Osteocyte (in vitro differentiated cells): ENCODE measurements around the gene SSX2IP. TPM values are rescaled to one million over a fixed set of nuclear protein-coding genes. Genes with fewer than 3 reads are reported as not detected.

ENCODE experiments used
- DNase-seq: peaks from one replicate; pipeline ENCODE4 v3.0.0; 2021; ENCODE audit warnings: mixed read lengths; ENCODE audit not compliant: unreplicated experiment; ENCODE audit errors: extremely low spot score
- H3K27ac Mint-ChIP-seq: one replicate; pipeline ENCODE4 v1.8.0; 2021; ENCODE audit warnings: mild to moderate bottlenecking, mixed read lengths; ENCODE audit not compliant: unreplicated experiment
- H3K27me3 Mint-ChIP-seq: one replicate; pipeline ENCODE4 v1.8.0; 2021; ENCODE audit warnings: mixed read lengths; ENCODE audit not compliant: unreplicated experiment
- H3K36me3 Mint-ChIP-seq: one replicate; pipeline ENCODE4 v1.8.0; 2021; ENCODE audit warnings: mixed read lengths; ENCODE audit not compliant: unreplicated experiment
- H3K4me1 Mint-ChIP-seq: one replicate; pipeline ENCODE4 v1.8.0; 2021; ENCODE audit warnings: mixed read lengths; ENCODE audit not compliant: unreplicated experiment
- H3K4me3 Mint-ChIP-seq: one replicate; pipeline ENCODE4 v1.8.0; 2021; ENCODE audit warnings: mild to moderate bottlenecking, moderate library complexity, mixed read lengths; ENCODE audit not compliant: unreplicated experiment
- H3K9me3 Mint-ChIP-seq: one replicate; pipeline ENCODE4 v1.8.0; 2021; ENCODE audit warnings: mixed read lengths; ENCODE audit not compliant: unreplicated experiment
- CTCF ChIP-seq: fragments of 200-600 bp; sonication (generic); IDR thresholded peaks from 2 replicates; pipeline ENCODE4 v1.5.0; 2021; ENCODE audit warnings: antibody characterized with exemption, mild to moderate bottlenecking, moderate library complexity
- total RNA-seq: library from RNA; stranded (reverse); gene quantifications from 2 replicates; pipeline ENCODE4 v1.2.1, GENCODE V29; 2021

SSX2IP gene
- total RNA-seq, 1 donor from 2014 or later = 7.0 TPM

- no peak for DNase-seq
- Mint-ChIP-seq H3K9me3 (no peaks in the 10 kb centered on the region), H3K4me3 (no peak overlapping the region), H3K27ac (no peak overlapping the region), H3K27me3 (no peaks in the 10 kb centered on the region), H3K36me3 (no peaks in the 10 kb centered on the region), H3K4me1 (no peaks in the 10 kb centered on the region)
- no peak for TF ChIP-seq CTCF
Observed at GRCh38 chr1:84677415-84678099, 12.7 kb downstream of the SSX2IP start.

DNA sequence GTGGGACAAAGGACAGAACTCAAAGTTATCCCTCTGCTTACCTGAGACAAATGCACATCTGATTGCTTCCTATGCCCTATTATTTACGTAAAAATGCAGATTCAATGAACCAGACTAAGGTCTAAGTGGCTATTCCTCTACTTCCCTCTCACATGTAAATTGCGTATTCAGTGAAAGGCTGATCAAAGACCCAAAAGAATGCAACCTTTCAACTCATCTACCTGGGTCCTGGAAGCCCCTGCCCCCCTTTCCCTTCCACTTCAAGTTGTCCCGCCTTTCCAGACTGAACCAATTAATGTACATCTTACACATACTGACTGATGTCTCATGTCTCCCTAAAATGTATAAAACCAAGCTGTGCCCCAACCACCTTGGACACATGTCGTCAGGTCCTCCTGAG lies 14.6 kb downstream of the SSX2IP start:
- Mint-ChIP-seq H3K27ac (no peak overlapping the region), H3K36me3 (no peaks in the 10 kb centered on the region), H3K9me3 (no peaks in the 10 kb centered on the region), H3K4me3 (no peak overlapping the region), H3K4me1 (no peaks in the 10 kb centered on the region), H3K27me3 (no peaks in the 10 kb centered on the region)
- TF ChIP-seq CTCF = no peak
- DNase-seq = no peak

DNA sequence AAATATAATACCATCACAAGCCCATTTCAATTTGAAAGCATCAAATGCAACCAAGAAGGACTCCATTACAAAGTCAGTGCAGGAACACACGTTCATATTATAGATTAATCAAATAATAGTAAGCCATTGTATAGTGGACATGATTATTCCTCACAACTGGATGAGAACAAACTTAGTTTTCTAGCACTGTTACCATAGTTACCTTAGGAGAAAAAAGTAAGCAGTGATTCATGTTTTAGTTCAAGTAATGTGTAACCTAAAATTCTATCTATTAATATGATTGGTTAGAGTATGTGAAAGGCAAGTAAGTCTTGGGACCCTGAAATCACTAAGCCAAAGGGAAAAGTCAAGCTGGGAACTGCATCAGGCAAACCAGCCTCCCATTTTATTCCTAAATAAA lies 15.2 kb downstream of the SSX2IP start:
- no peak overlapping the region for H3K27ac Mint-ChIP-seq
- no peak overlapping the region for H3K4me3 Mint-ChIP-seq
- H3K9me3 Mint-ChIP-seq = no peaks in the 10 kb centered on the region
- TF ChIP-seq CTCF = no peak
- no peaks in the 10 kb centered on the region for H3K36me3 Mint-ChIP-seq
- no peak for DNase-seq
- H3K4me1 Mint-ChIP-seq = no peaks in the 10 kb centered on the region
- no peaks in the 10 kb centered on the region for H3K27me3 Mint-ChIP-seq

DNA sequence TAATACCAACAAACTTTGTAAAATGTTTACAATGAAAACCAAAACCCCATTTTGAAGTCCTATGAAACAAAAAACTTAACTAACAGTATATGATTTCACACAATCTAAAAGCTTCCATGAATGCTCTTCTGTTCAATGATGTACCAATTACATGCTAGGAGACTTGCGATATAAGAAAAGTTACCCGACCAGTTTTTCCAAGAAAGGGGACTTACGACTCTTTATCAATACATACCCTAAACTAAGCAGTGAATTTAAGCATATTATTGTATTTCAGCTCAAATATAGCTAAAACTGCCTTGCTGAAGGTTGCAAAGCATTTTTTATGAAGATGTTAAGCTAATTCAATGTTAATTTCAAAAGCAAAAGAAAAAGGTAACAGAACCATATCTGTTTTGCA lies 15.6 kb downstream of the SSX2IP start:
- H3K36me3 Mint-ChIP-seq = no peaks in the 10 kb centered on the region
- DNase-seq = no peak
- no peaks in the 10 kb centered on the region for H3K27me3 Mint-ChIP-seq
- TF ChIP-seq CTCF = no peak
- H3K4me3 Mint-ChIP-seq = no peak overlapping the region
- H3K9me3 Mint-ChIP-seq = no peaks in the 10 kb centered on the region
- no peaks in the 10 kb centered on the region for H3K4me1 Mint-ChIP-seq
- no peak overlapping the region for H3K27ac Mint-ChIP-seq

DNA sequence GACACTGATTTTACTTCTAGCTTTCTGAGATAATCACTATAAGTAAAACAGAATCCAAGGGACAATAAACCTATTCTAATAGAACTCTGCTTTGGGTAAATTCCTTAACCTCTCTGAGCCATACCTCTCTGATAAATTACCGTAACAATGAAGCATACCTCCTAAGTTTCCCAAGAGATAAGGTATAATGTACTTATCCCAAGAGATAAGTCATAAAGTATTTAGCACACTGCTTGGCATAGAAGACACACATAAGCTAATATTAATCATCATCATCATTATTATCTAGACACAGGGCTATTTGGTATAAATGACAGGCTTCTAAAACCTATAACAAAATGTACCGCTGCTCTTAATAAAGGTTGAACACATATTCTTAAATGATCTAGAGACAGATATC lies 16.2 kb downstream of the SSX2IP start:
- no peak for DNase-seq
- Mint-ChIP-seq H3K27me3 (no peaks in the 10 kb centered on the region), H3K9me3 (no peaks in the 10 kb centered on the region), H3K4me3 (no peak overlapping the region), H3K4me1 (no peaks in the 10 kb centered on the region), H3K27ac (no peak overlapping the region), H3K36me3 (no peaks in the 10 kb centered on the region)
- no peak for TF ChIP-seq CTCF
